Liver (tissue), 9 donors: ENCODE results near the gene ATP10B. TPM values are rescaled to one million over a fixed set of nuclear protein-coding genes. Genes with fewer than 3 reads are reported as not detected.
A peak's percentile ranks its signal among the peaks of the same experiment; 100 is the strongest.

Experiments
- DNase-seq: peaks from one replicate; pipeline ENCODE4 v3.0.0-alpha.2; 2017; ENCODE audit warnings: low spot score
- H3K27ac ChIP-seq, 2 donors: one replicate each; pipeline ENCODE4 v1.7.0; 2013; ENCODE audit warnings: inconsistent platforms in 2 of 2, low read length in 2 of 2, control low read depth in 1 of 2, low read depth in 1 of 2, mild to moderate bottlenecking in 1 of 2
- H3K27me3 ChIP-seq, 4 donors: one replicate each; pipeline versions ENCODE4 v1.6.1 to v1.7.0; 2013; ENCODE audit warnings: low read length in 3 of 4, inconsistent platforms in 1 of 4, mild to moderate bottlenecking in 1 of 4, moderate library complexity in 1 of 4; ENCODE audit not compliant: control insufficient read depth in 4 of 4, insufficient read depth in 4 of 4
- H3K36me3 ChIP-seq, 4 donors: one replicate each; pipeline versions ENCODE4 v1.6.1 to v1.7.0; 2013; ENCODE audit warnings: low read length in 3 of 4, mild to moderate bottlenecking in 3 of 4, low read depth in 1 of 4, moderate library complexity in 1 of 4; ENCODE audit not compliant: control insufficient read depth in 4 of 4, insufficient read depth in 3 of 4
- H3K4me1 ChIP-seq, 4 donors: one replicate each; pipeline versions ENCODE4 v1.6.1 to v1.7.0; 2013; ENCODE audit warnings: low read length in 3 of 4, mild to moderate bottlenecking in 3 of 4, moderate library complexity in 1 of 4; ENCODE audit not compliant: control insufficient read depth in 4 of 4, insufficient read depth in 4 of 4
- H3K4me3 ChIP-seq, 3 donors: one replicate each; pipeline versions ENCODE4 v1.6.1 to v1.7.0; 2013; ENCODE audit warnings: low read length in 3 of 3, control low read depth in 1 of 3, low read depth in 1 of 3, mild to moderate bottlenecking in 1 of 3
- H3K9ac ChIP-seq, 2 donors: one replicate each; pipeline ENCODE4 v1.7.0; 2013; ENCODE audit warnings: low read length in 2 of 2, mild to moderate bottlenecking in 2 of 2, moderate library complexity in 2 of 2, control low read depth in 1 of 2, low read depth in 1 of 2
- H3K9me3 ChIP-seq, 4 donors: one replicate each; pipeline versions ENCODE4 v1.6.1 to v1.7.0; 2013; ENCODE audit warnings: low read length in 3 of 4; ENCODE audit not compliant: control insufficient read depth in 4 of 4
- ATF3 ChIP-seq: IDR thresholded peaks from 2 replicates; pipeline ENCODE4 v1.6.1; 2016; ENCODE audit warnings: antibody characterized with exemption
- EGR1 ChIP-seq, 2 donors: IDR thresholded peaks; 2 replicates each; pipeline ENCODE4 v1.6.1; 2016 to 2018; ENCODE audit warnings: antibody characterized with exemption in 2 of 2, low read depth in 2 of 2
- FOXA1 ChIP-seq: IDR thresholded peaks from 2 replicates; pipeline ENCODE4 v1.6.1; 2016; ENCODE audit warnings: antibody characterized with exemption
- FOXA2 ChIP-seq: IDR thresholded peaks from 2 replicates; pipeline ENCODE4 v1.6.1; 2016; ENCODE audit warnings: antibody characterized with exemption
- GABPA ChIP-seq, 2 donors: IDR thresholded peaks in 1 of 2; conservative IDR thresholded peaks in 1 of 2; 2 replicates each; pipeline ENCODE4 v1.6.1; 2016; ENCODE audit warnings: antibody characterized with exemption in 2 of 2, mild to moderate bottlenecking in 1 of 2, moderate library complexity in 1 of 2
- HNF4G ChIP-seq: IDR thresholded peaks from 2 replicates; pipeline ENCODE4 v1.6.1; 2016; ENCODE audit warnings: antibody characterized with exemption
- JUND ChIP-seq, 2 donors: IDR thresholded peaks; 2 replicates each; pipeline ENCODE4 v1.6.1; 2016; ENCODE audit warnings: antibody characterized with exemption in 2 of 2
- MAX ChIP-seq: IDR thresholded peaks from 2 replicates; pipeline ENCODE4 v1.6.1; 2016; ENCODE audit warnings: antibody characterized with exemption
- NR2F2 ChIP-seq: IDR thresholded peaks from 2 replicates; pipeline ENCODE4 v1.6.1; 2016; ENCODE audit warnings: antibody characterized with exemption
- RAD21 ChIP-seq, 2 donors: IDR thresholded peaks; 2 replicates each; pipeline ENCODE4 v1.6.1; 2016; ENCODE audit warnings: antibody characterized with exemption in 2 of 2, mild to moderate bottlenecking in 2 of 2
- REST ChIP-seq: IDR thresholded peaks from 2 replicates; pipeline ENCODE4 v1.6.1; 2016; ENCODE audit warnings: antibody characterized with exemption, mild to moderate bottlenecking
- SP1 ChIP-seq: IDR thresholded peaks from 2 replicates; pipeline ENCODE4 v1.6.1; 2018; ENCODE audit warnings: antibody characterized with exemption, mild to moderate bottlenecking
- TAF1 ChIP-seq: conservative IDR thresholded peaks from 2 replicates; pipeline ENCODE4 v1.6.1; 2016; ENCODE audit warnings: antibody characterized with exemption, mild to moderate bottlenecking
- YY1 ChIP-seq: IDR thresholded peaks from 2 replicates; pipeline ENCODE4 v1.6.1; 2016; ENCODE audit warnings: antibody characterized with exemption, mild to moderate bottlenecking
- ZBTB33 ChIP-seq: IDR thresholded peaks from 2 replicates; pipeline ENCODE4 v1.6.1; 2016; ENCODE audit warnings: antibody characterized with exemption
- WGBS: extraction: QIAGEN DNeasy Blood & Tissue Kit; methylation state at CpG from one replicate; pipeline ENCODE4 v1.1.7; 2013; 5-methylcytosine and 5-hydroxymethylcytosine counted together
- polyA plus RNA-seq, 2 donors: library from polyadenylated mRNA; stranded (reverse) in 1 of 2; unstranded in 1 of 2; fragments of 200-250 nt in 1 of 2; fragments of >200 nt in 1 of 2; fragmentation: Nextera tagmentation in 1 of 2; extraction: Ambion mirVana in 1 of 2; gene quantifications; one replicate each; pipeline versions ENCODE4 v1.2.1 to v1.2.3, GENCODE V29; 2013 to 2015
- total RNA-seq, 2 donors: library from RNA; depleted of rRNA; stranded (reverse); fragments of >200 nt; gene quantifications; one replicate each; pipeline ENCODE4 v1.2.3, GENCODE V29; 2014
- donor health status: healthy.
- donor health status: healthy.
- donor health status: healthy.
- donor health status: healthy.
- donor health status: healthy.

Gene ATP10B
- total and polyA plus RNA-seq, 4 donors, result 0.05 to 0.67 (median 0.05) TPM; not detected in 1

GRCh38 chr5:160805376-160805775, 46.6 kb downstream of the ATP10B start:
- no peaks in the 10 kb centered on the region for H3K9me3 ChIP-seq
- H3K4me1 ChIP-seq, result no peaks in the 10 kb centered on the region
- H3K4me3 ChIP-seq, result no peak overlapping the region
- H3K27me3 ChIP-seq, result no peaks in the 10 kb centered on the region
- TF ChIP-seq TAF1, result no peak
- no peak for TF ChIP-seq MAX
- no peak for TF ChIP-seq JUND (IDR thresholded peaks at IDR 0.05)
- TF ChIP-seq GABPA (IDR thresholded peaks at IDR 0.05 in 1 of 2, conservative IDR thresholded peaks at IDR 0.05 in 1 of 2), result no peak
- H3K9ac ChIP-seq, result no peak overlapping the region
- H3K27ac ChIP-seq, result no peak overlapping the region
- no peaks in the 10 kb centered on the region for H3K36me3 ChIP-seq
- DNase-seq, result no peak
- WGBS, result 76% methylated on average over 6 of the region's 6 CpGs

- peak in 1 of 2 donors; percentile 25 for TF ChIP-seq RAD21 (IDR thresholded peaks at IDR 0.05)
- no peak for TF ChIP-seq HNF4G
- Histone ChIP-seq H3K36me3 (no peaks in the 10 kb centered on the region), H3K4me3 (no peak overlapping the region), H3K4me1 (no peaks in the 10 kb centered on the region), H3K27me3 (no peaks in the 10 kb centered on the region), H3K27ac (no peak overlapping the region), H3K9ac (no peak overlapping the region), H3K9me3 (no peaks in the 10 kb centered on the region)
- DNase-seq, result no peak
- 47% methylated on average over 2 of the region's 2 CpGs for WGBS
These were observed 49.4 kb downstream of the ATP10B start for GRCh38 chr5:160802592-160802991.

GRCh38 chr5:160800375-160801275, 51.4 kb downstream of the ATP10B start:
- no peak for DNase-seq
- Histone ChIP-seq H3K27ac (no peak overlapping the region), H3K36me3 (no peaks in the 10 kb centered on the region), H3K4me1 (no peaks in the 10 kb centered on the region), H3K9ac (no peak overlapping the region), H3K9me3 (no peaks in the 10 kb centered on the region), H3K4me3 (no peak overlapping the region), H3K27me3 (no peaks in the 10 kb centered on the region)
- 64% methylated on average over 4 of the region's 4 CpGs for WGBS
- no peak for TF ChIP-seq FOXA1
- TF ChIP-seq JUND (IDR thresholded peaks at IDR 0.05), result no peak
- no peak for TF ChIP-seq TAF1
- no peak for TF ChIP-seq YY1
- no peak for TF ChIP-seq RAD21 (IDR thresholded peaks at IDR 0.05)
- TF ChIP-seq ATF3, result no peak

- Histone ChIP-seq H3K27ac (no peak overlapping the region), H3K4me1 (no peaks in the 10 kb centered on the region), H3K9me3 (no peaks in the 10 kb centered on the region), H3K9ac (no peak overlapping the region), H3K36me3 (no peaks in the 10 kb centered on the region), H3K27me3 (no peaks in the 10 kb centered on the region), H3K4me3 (no peak overlapping the region)
- 70% methylated on average over 4 of the region's 4 CpGs for WGBS
- DNase-seq, result no peak
- no peak for TF ChIP-seq RAD21 (IDR thresholded peaks at IDR 0.05)
- TF ChIP-seq NR2F2, result no peak
- no peak for TF ChIP-seq JUND (IDR thresholded peaks at IDR 0.05)
- no peak for TF ChIP-seq FOXA2
- TF ChIP-seq TAF1, result no peak
- no peak for TF ChIP-seq REST
- TF ChIP-seq EGR1 (IDR thresholded peaks at IDR 0.05; ENCODE audit: low read depth in 2 of 2), result no peak
- TF ChIP-seq GABPA (IDR thresholded peaks at IDR 0.05 in 1 of 2, conservative IDR thresholded peaks at IDR 0.05 in 1 of 2), result no peak
- TF ChIP-seq SP1, result no peak
- TF ChIP-seq HNF4G, result no peak
- TF ChIP-seq ATF3, result no peak
- no peak for TF ChIP-seq MAX
- TF ChIP-seq ZBTB33, result no peak
- TF ChIP-seq FOXA1, result no peak
These were observed 52.8 kb downstream of the ATP10B start for GRCh38 chr5:160799184-160799583.
